Measurements from ENCODE around the gene HSH2D. TPM values are rescaled to one million over a fixed set of nuclear protein-coding genes. Genes with fewer than 3 reads are reported as not detected.
A peak's percentile ranks its signal among the peaks of the same experiment; 100 is the strongest.

The HSH2D gene
- total RNA-seq, 4 donors from 2014 or later = 28.0 to 111 (median 58.8) TPM

DNA sequence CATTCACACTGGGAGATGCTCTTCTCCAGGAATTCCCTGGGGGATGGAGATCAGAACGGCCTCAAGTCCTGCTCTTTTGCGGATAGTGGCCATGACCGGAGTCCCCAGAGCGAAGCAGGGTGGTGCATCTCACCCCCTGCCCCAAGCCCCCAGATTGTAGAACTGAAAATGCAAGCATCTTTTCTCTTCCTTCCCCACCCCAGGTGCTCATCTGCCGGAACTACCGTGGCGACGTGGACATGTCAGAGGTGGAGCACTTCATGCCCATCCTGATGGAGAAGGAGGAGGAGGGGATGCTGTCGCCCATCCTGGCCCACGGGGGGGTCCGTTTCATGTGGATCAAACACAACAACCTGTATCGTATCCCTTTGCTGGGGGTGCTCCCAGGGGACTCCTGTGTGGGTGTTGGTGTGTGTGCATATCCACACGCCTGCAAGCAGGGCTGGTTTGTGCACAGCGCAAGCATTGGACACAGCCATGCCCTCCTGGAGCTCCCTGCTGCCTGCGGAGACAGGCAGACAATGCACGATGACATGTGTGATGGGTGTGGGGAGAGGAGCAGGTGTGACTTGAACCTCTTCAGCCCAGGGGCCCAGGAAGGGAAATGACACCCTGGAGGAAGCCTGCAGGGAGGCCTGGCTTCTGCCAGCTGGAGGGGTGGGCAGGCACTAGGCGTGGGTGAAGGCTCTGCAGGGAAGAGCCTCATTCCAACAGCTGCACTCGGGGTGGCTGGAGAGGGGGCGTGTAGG, 59.9 kb downstream of the HSH2D start:
- H3K27me3 ChIP-seq = no peaks in the 10 kb centered on the region
- no peaks in the 10 kb centered on the region for H3K9me3 ChIP-seq
- no peak overlapping the region for H3K27ac ChIP-seq
- TF ChIP-seq, protein P1, sequence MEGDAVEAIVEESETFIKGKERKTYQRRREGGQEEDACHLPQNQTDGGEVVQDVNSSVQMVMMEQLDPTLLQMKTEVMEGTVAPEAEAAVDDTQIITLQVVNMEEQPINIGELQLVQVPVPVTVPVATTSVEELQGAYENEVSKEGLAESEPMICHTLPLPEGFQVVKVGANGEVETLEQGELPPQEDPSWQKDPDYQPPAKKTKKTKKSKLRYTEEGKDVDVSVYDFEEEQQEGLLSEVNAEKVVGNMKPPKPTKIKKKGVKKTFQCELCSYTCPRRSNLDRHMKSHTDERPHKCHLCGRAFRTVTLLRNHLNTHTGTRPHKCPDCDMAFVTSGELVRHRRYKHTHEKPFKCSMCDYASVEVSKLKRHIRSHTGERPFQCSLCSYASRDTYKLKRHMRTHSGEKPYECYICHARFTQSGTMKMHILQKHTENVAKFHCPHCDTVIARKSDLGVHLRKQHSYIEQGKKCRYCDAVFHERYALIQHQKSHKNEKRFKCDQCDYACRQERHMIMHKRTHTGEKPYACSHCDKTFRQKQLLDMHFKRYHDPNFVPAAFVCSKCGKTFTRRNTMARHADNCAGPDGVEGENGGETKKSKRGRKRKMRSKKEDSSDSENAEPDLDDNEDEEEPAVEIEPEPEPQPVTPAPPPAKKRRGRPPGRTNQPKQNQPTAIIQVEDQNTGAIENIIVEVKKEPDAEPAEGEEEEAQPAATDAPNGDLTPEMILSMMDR (IDR thresholded peaks at IDR 0.05) = no peak
- TF ChIP-seq POLR2A (IDR thresholded peaks at IDR 0.05) = no peak
- H3K4me3 ChIP-seq = no peak overlapping the region
- H3K4me1 ChIP-seq = peaks cover 4 to 36% (median 8%) of the 10 kb centered on the region in 4 donors
- H3K36me3 ChIP-seq = peaks cover 0 to 67% (median 0%) of the 10 kb centered on the region in 3 donors
- peak in 1 of 3 donors; percentile 41 for DNase-seq

GRCh38 chr19:16204005-16204294, 60.5 kb downstream of the HSH2D start:
- Histone ChIP-seq H3K4me3 (no peak overlapping the region), H3K9me3 (no peaks in the 10 kb centered on the region), H3K27ac (no peak overlapping the region), H3K27me3 (no peaks in the 10 kb centered on the region), H3K36me3 (peaks cover 0 to 72% (median 0%) of the 10 kb centered on the region in 3 donors), H3K4me1 (peaks cover 0 to 31% (median 6%) of the 10 kb centered on the region in 4 donors)
- no peak for DNase-seq
- TF ChIP-seq, protein P1 (IDR thresholded peaks at IDR 0.05) = no peak
- TF ChIP-seq POLR2A (IDR thresholded peaks at IDR 0.05) = no peak

DNA sequence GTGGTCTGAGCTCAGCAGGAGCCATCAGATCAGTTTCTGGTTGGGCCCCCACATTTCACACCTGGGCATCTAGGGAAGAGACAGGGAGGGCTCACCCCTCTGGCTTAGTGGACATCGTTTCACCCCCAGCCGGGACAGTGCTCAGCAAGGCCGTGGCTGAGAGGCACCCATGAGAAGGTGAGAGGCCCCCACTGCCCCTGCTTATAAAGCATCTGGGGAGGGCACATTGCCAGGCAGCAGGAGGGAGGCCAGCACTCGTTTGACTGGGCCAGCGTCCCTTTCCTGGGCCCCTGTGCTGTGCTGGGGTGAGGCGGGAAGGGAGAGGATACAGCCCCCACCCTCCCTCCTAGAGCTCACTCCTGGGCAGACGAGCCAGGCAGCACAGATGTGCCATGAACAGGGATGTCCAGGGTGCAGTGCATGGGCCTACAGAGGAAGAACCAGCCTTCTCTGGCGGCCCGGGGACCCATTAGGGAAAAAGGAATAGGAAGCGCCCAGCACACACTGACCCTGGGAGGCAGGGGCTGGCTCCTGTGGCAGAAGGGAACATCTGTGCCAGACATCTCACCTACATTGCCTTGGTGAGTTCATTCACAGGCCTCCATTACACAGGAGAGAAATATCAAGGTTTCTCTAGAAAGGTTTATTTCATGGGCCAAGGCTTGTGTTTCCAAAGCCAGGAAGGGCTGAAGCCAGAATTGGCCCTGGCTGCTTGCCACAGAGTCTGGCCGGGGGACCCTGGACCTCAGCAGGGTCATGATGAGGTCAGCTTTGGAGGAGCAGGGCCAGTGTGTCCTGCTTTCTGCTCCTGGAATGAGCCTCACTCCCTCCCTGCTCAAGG, 61.9 kb downstream of the HSH2D start:
- no peak for TF ChIP-seq POLR2A (IDR thresholded peaks at IDR 0.05)
- TF ChIP-seq, protein P1 (IDR thresholded peaks at IDR 0.05) = no peak
- Histone ChIP-seq H3K27ac (no peak overlapping the region), H3K4me1 (peaks cover 0 to 16% (median 2%) of the 10 kb centered on the region in 4 donors), H3K36me3 (peaks cover 0 to 87% (median 0%) of the 10 kb centered on the region in 3 donors), H3K27me3 (no peaks in the 10 kb centered on the region), H3K4me3 (no peak overlapping the region), H3K9me3 (no peaks in the 10 kb centered on the region)
- DNase-seq = peak in 1 of 3 donors; percentile 41

DNA sequence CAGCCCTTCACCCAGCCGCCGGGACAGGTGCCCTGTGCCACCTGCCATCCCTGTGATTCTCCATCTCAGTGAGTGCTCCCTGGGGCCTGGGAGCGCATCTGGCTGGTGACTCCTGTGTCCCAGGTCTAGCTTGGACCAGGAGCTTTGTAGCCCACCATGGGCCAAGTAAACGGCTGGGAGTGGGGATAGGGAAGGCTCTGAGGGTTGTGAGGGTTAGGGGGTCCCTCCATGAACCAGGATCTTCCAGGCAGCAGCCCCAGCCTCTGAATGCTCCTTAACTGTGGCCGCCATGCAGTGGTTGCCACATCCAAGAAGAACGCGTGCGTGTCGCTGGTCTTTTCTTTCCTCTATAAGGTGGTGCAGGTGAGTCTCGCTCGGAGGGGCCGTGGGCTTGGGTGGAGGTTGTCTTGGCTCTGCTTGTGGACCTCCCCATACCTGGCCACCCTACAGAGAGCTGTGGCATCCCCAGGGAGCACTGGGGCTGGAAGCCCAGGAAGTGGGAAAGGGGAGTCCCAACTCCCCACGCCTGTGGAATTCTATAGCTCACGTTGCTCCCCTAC, 62.6 kb downstream of the HSH2D start:
- peaks cover 0 to 11% (median 0%) of the 10 kb centered on the region in 4 donors for H3K4me1 ChIP-seq
- TF ChIP-seq, protein P1 (IDR thresholded peaks at IDR 0.05) = no peak
- no peak for TF ChIP-seq POLR2A (IDR thresholded peaks at IDR 0.05)
- H3K27me3 ChIP-seq = no peaks in the 10 kb centered on the region
- H3K9me3 ChIP-seq = no peaks in the 10 kb centered on the region
- H3K36me3 ChIP-seq = peaks cover 0 to 94% (median 0%) of the 10 kb centered on the region in 3 donors
- peak in 1 of 3 donors; percentile 33 for DNase-seq
- no peak overlapping the region for H3K4me3 ChIP-seq
- H3K27ac ChIP-seq = no peak overlapping the region

DNA sequence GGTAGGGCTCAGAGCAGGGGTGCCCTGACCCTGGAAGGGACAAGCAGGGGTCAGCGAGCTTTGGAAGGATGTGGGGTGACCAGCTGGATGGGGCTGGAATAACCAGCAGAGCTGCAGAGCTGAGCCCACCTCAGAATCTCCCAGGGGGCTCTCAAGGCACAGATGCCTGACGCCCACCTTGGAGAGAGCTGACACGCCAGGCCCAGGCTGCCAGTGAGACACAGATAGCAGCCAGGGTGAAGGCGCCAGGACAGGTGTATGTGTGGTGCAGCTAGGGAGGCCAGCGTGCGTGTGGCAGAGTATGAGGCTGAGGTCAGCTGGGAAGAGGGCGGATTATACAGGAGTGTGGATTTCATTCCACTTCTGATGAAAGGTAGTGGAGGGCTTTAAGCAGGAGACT, 63.2 kb downstream of the HSH2D start:
- H3K4me1 ChIP-seq = peaks cover 0 to 9% (median 0%) of the 10 kb centered on the region in 4 donors
- H3K36me3 ChIP-seq = peaks cover 0 to 99% (median 0%) of the 10 kb centered on the region in 3 donors
- H3K27me3 ChIP-seq = no peaks in the 10 kb centered on the region
- peak in 1 of 3 donors; percentile 30 for DNase-seq
- H3K27ac ChIP-seq = no peak overlapping the region
- H3K4me3 ChIP-seq = no peak overlapping the region
- H3K9me3 ChIP-seq = no peaks in the 10 kb centered on the region
- TF ChIP-seq, protein P1 (IDR thresholded peaks at IDR 0.05) = no peak
- no peak for TF ChIP-seq POLR2A (IDR thresholded peaks at IDR 0.05)

Data from Peyer's patch (tissue), 4 donors.